H9 (cell line): Measurements from ENCODE around the gene GALNT2. TPM values are rescaled to one million over a fixed set of nuclear protein-coding genes. Genes with fewer than 3 reads are reported as not detected.
A peak's percentile ranks its signal among the peaks of the same experiment; 100 is the strongest.

Source experiments
- DNase-seq: peaks from one replicate; pipeline ENCODE4 v3.0.0-alpha.2; 2017
- H2AFZ ChIP-seq: one replicate; pipeline ENCODE4 v1.6.1; 2013; ENCODE audit warnings: mild to moderate bottlenecking, low read length, control low read depth, moderate library complexity
- H2AK5ac ChIP-seq: 2 replicates; pipeline ENCODE4 v1.6.1; 2013; ENCODE audit warnings: low read length, control low read depth, mixed read lengths; ENCODE audit not compliant: insufficient read length
- H2BK120ac ChIP-seq: one replicate; pipeline ENCODE4 v1.6.1; 2013; ENCODE audit warnings: low read depth, mild to moderate bottlenecking, low read length, control low read depth, inconsistent platforms; ENCODE audit not compliant: poor library complexity, severe bottlenecking
- H2BK12ac ChIP-seq: 2 replicates; pipeline ENCODE4 v1.6.1; 2013; ENCODE audit warnings: low read length, control low read depth, mixed read lengths, low read depth; ENCODE audit not compliant: insufficient read length
- H2BK15ac ChIP-seq: 2 replicates; pipeline ENCODE4 v1.6.1; 2013; ENCODE audit warnings: low read depth, low read length, control low read depth
- H2BK20ac ChIP-seq: one replicate; pipeline ENCODE4 v1.6.1; 2013; ENCODE audit warnings: low read depth, mild to moderate bottlenecking, low read length, control low read depth, inconsistent platforms; ENCODE audit not compliant: poor library complexity, severe bottlenecking
- H2BK5ac ChIP-seq: 2 replicates; pipeline ENCODE4 v1.6.1; 2013; ENCODE audit warnings: low read length, control low read depth, mixed read lengths; ENCODE audit not compliant: insufficient read length
- H3K14ac ChIP-seq: 2 replicates; pipeline ENCODE4 v1.6.1; 2013; ENCODE audit warnings: low read length, control low read depth; ENCODE audit not compliant: insufficient read depth
- H3K18ac ChIP-seq: 2 replicates; pipeline ENCODE4 v1.6.1; 2013; ENCODE audit warnings: low read depth, mild to moderate bottlenecking, mixed read lengths, low read length, control low read depth; ENCODE audit not compliant: insufficient read length
- H3K23ac ChIP-seq: 2 replicates; pipeline ENCODE4 v1.6.1; 2013; ENCODE audit warnings: low read length, control low read depth, mixed read lengths, low read depth; ENCODE audit not compliant: insufficient read length
- H3K23me2 ChIP-seq: 2 replicates; pipeline ENCODE4 v1.6.1; 2013; ENCODE audit warnings: low read depth, mild to moderate bottlenecking, mixed read lengths, low read length, control low read depth; ENCODE audit not compliant: insufficient read length, poor library complexity, severe bottlenecking
- H3K27ac ChIP-seq: 2 replicates; pipeline ENCODE4 v1.5.1; 2013; ENCODE audit warnings: low read length, control low read depth, mixed read lengths, low read depth; ENCODE audit not compliant: insufficient read length
- H3K27me3 ChIP-seq: 2 replicates; pipeline ENCODE4 v1.6.1; 2013; ENCODE audit warnings: low read length, control low read depth, inconsistent platforms; ENCODE audit not compliant: insufficient read depth
- H3K4ac ChIP-seq: 2 replicates; pipeline ENCODE4 v1.6.1; 2013; ENCODE audit warnings: low read depth, mild to moderate bottlenecking, control low read depth, inconsistent platforms, low read length, moderate library complexity
- H3K4me1 ChIP-seq: 2 replicates; pipeline ENCODE4 v1.6.1; 2013; ENCODE audit warnings: low read length, control low read depth, inconsistent platforms; ENCODE audit not compliant: insufficient read depth
- H3K4me2 ChIP-seq: 2 replicates; pipeline ENCODE4 v1.6.1; 2013; ENCODE audit warnings: low read length, control low read depth, mixed read lengths; ENCODE audit not compliant: insufficient read length, insufficient read depth
- H3K56ac ChIP-seq: 2 replicates; pipeline ENCODE4 v1.6.1; 2013; ENCODE audit warnings: low read depth, mild to moderate bottlenecking, mixed read lengths, low read length, control low read depth; ENCODE audit not compliant: insufficient read length
- H3K79me1 ChIP-seq: 2 replicates; pipeline ENCODE4 v1.6.1; 2013; ENCODE audit warnings: low read depth, mild to moderate bottlenecking, moderate library complexity, low read length, control low read depth, inconsistent platforms; ENCODE audit not compliant: insufficient read depth, poor library complexity, severe bottlenecking
- H3K79me2 ChIP-seq: 2 replicates; pipeline ENCODE4 v1.6.1; 2013; ENCODE audit warnings: low read length, control low read depth, inconsistent platforms; ENCODE audit not compliant: insufficient read depth
- H3K9ac ChIP-seq: 2 replicates; pipeline ENCODE4 v1.6.1; 2013; ENCODE audit warnings: low read length, control low read depth, mixed read lengths; ENCODE audit not compliant: insufficient read length; ENCODE audit errors: extremely low read depth
- H3K9me3 ChIP-seq: one replicate; pipeline ENCODE4 v1.6.1; 2013; ENCODE audit warnings: low read depth, low read length, inconsistent platforms; ENCODE audit not compliant: control insufficient read depth
- H3T11ph ChIP-seq: one replicate; pipeline ENCODE4 v1.6.1; 2013; ENCODE audit warnings: mild to moderate bottlenecking, low read length, control low read depth, inconsistent platforms
- H4K20me1 ChIP-seq: one replicate; pipeline ENCODE4 v1.6.1; 2013; ENCODE audit not compliant: control insufficient read depth, insufficient read length, insufficient read depth
- H4K5ac ChIP-seq: 2 replicates; pipeline ENCODE4 v1.6.1; 2013; ENCODE audit warnings: low read depth, mild to moderate bottlenecking, mixed read lengths, low read length, control low read depth; ENCODE audit not compliant: insufficient read length
- H4K8ac ChIP-seq: replicated peaks from 2 replicates; pipeline ENCODE4 v1.6.1; 2013; ENCODE audit warnings: low read length, control low read depth, mixed read lengths, low read depth; ENCODE audit not compliant: insufficient read length
- H4K91ac ChIP-seq: 2 replicates; pipeline ENCODE4 v1.6.1; 2013; ENCODE audit warnings: low read depth, mild to moderate bottlenecking, moderate library complexity, mixed read lengths, low read length, control low read depth; ENCODE audit not compliant: insufficient read length
- H3K27ac Mint-ChIP-seq, 3 experiments: 2 replicates in 2 of 3; 3 replicates in 1 of 3; pipeline ENCODE4 v1.8.0; 2020 to 2021; ENCODE audit warnings: mixed read lengths in 3 of 3, mild to moderate bottlenecking in 1 of 3, moderate library complexity in 1 of 3
- H3K27me3 Mint-ChIP-seq: 2 replicates; pipeline ENCODE4 v1.8.0; 2021; ENCODE audit warnings: low read depth, mild to moderate bottlenecking, moderate library complexity, mixed read lengths
- H3K36me3 Mint-ChIP-seq, 3 experiments: 2 replicates in 2 of 3; 3 replicates in 1 of 3; pipeline ENCODE4 v1.8.0; 2020 to 2021; ENCODE audit warnings: low read depth in 3 of 3, mixed read lengths in 3 of 3; ENCODE audit not compliant: insufficient read depth in 1 of 3
- H3K4me1 Mint-ChIP-seq, 2 experiments: 2 replicates each; pipeline ENCODE4 v1.8.0; 2020; ENCODE audit warnings: mixed read lengths in 2 of 2
- H3K4me3 Mint-ChIP-seq, 2 experiments: 2 replicates in 1 of 2; 3 replicates in 1 of 2; pipeline ENCODE4 v1.8.0; 2020 to 2021; ENCODE audit warnings: mild to moderate bottlenecking in 2 of 2, mixed read lengths in 2 of 2, moderate library complexity in 1 of 2
- H3K9me3 Mint-ChIP-seq, 2 experiments: 2 replicates in 1 of 2; 3 replicates in 1 of 2; pipeline ENCODE4 v1.8.0; 2020; ENCODE audit warnings: mild to moderate bottlenecking in 2 of 2, mixed read lengths in 2 of 2, moderate library complexity in 1 of 2
- WGBS: extraction: QIAGEN DNeasy Blood & Tissue Kit; methylation state at CpG from one replicate; pipeline ENCODE4 v1.1.7; 2013; ENCODE audit warnings: missing lambda C conversion rate, low lambda C conversion rate, mixed read lengths; ENCODE audit not compliant: insufficient read length; ENCODE audit errors: extremely low coverage; 5-methylcytosine and 5-hydroxymethylcytosine counted together
- total RNA-seq: library from RNA; stranded (reverse); gene quantifications from 2 replicates; pipeline ENCODE4 v1.2.1, GENCODE V29; 2021
- TF ChIP-seq, protein P1 (sequence below): fragments of 200-600 bp; sonication (generic); conservative IDR thresholded peaks from 3 replicates; pipeline ENCODE4 v1.8.0; 2021; ENCODE audit warnings: antibody characterized with exemption, mild to moderate bottlenecking

Gene GALNT2
- total RNA-seq, 1 experiment from 2014 or later = 57.6 TPM

GRCh38 chr1:230230948-230231773, 164.1 kb downstream of the GALNT2 start:
- TF ChIP-seq, protein P1, sequence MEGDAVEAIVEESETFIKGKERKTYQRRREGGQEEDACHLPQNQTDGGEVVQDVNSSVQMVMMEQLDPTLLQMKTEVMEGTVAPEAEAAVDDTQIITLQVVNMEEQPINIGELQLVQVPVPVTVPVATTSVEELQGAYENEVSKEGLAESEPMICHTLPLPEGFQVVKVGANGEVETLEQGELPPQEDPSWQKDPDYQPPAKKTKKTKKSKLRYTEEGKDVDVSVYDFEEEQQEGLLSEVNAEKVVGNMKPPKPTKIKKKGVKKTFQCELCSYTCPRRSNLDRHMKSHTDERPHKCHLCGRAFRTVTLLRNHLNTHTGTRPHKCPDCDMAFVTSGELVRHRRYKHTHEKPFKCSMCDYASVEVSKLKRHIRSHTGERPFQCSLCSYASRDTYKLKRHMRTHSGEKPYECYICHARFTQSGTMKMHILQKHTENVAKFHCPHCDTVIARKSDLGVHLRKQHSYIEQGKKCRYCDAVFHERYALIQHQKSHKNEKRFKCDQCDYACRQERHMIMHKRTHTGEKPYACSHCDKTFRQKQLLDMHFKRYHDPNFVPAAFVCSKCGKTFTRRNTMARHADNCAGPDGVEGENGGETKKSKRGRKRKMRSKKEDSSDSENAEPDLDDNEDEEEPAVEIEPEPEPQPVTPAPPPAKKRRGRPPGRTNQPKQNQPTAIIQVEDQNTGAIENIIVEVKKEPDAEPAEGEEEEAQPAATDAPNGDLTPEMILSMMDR = no peak
- no peak overlapping the region for H3K27ac ChIP-seq
- no peak overlapping the region for H4K8ac ChIP-seq
- H4K5ac ChIP-seq = no peak overlapping the region
- no peak for DNase-seq
- no peak overlapping the region for H3T11ph ChIP-seq
- no peak overlapping the region for H3K56ac ChIP-seq
- no peak overlapping the region for H2AFZ ChIP-seq
- Mint-ChIP-seq H3K4me3 (no peak overlapping the region), H3K4me1 (peaks cover 36 to 50% of the 10 kb centered on the region in 2 experiments), H3K27ac (peak overlapping the region; percentile 16 to 62 (median 44); a peak in 3 of 7 replicates), H3K9me3 (peaks cover 0 to 5% of the 10 kb centered on the region in 2 experiments; a peak in 2 of 5 replicates), H3K36me3 (peaks cover 0 to 5% (median 0%) of the 10 kb centered on the region in 3 experiments; a peak in 3 of 7 replicates), H3K27me3 (no peaks in the 10 kb centered on the region)
- no peak overlapping the region for H3K9ac ChIP-seq
- no peak overlapping the region for H4K91ac ChIP-seq
- no peak overlapping the region for H2BK5ac ChIP-seq
- H3K23ac ChIP-seq = no peak overlapping the region
- H3K14ac ChIP-seq = no peak overlapping the region
- H3K27me3 ChIP-seq = no peaks in the 10 kb centered on the region; the same call in 1 of the 2 replicates
- H3K4ac ChIP-seq = no peak overlapping the region
- H2BK12ac ChIP-seq = no peak overlapping the region
- H3K23me2 ChIP-seq = no peaks in the 10 kb centered on the region
- no peak overlapping the region for H2AK5ac ChIP-seq
- no peaks in the 10 kb centered on the region for H3K79me1 ChIP-seq
- H3K4me2 ChIP-seq = no peak overlapping the region
- no CpG with 5 or more reads among the region's 8 CpGs for WGBS
- no peaks in the 10 kb centered on the region for H4K20me1 ChIP-seq
- peaks cover 6% of the 10 kb centered on the region; the same call in 1 of the 2 replicates for H3K4me1 ChIP-seq
- H3K9me3 ChIP-seq = no peaks in the 10 kb centered on the region
- H2BK20ac ChIP-seq = no peak overlapping the region
- no peak overlapping the region for H2BK15ac ChIP-seq
- H3K18ac ChIP-seq = no peak overlapping the region
- H3K79me2 ChIP-seq = no peaks in the 10 kb centered on the region; the same call in 1 of the 2 replicates
- H2BK120ac ChIP-seq = no peak overlapping the region
